GM18508 (cell line): ENCODE results near the gene ABCC2.
A peak's percentile ranks its signal among the peaks of the same experiment; 100 is the strongest.
"Not testable (repeated sequence)": the region's sequence is repeated elsewhere in the genome, so short reads cannot be mapped to it uniquely, and the experiment has no call there.

ENCODE experiments used
- ATAC-seq: cut with Tn5 transposase; IDR thresholded peaks from one replicate; pipeline ENCODE4 v1.9.1; 2021; ENCODE audit warnings: moderate number of reproducible peaks; ENCODE audit not compliant: insufficient read depth, unreplicated experiment

ABCC2 gene

DNA sequence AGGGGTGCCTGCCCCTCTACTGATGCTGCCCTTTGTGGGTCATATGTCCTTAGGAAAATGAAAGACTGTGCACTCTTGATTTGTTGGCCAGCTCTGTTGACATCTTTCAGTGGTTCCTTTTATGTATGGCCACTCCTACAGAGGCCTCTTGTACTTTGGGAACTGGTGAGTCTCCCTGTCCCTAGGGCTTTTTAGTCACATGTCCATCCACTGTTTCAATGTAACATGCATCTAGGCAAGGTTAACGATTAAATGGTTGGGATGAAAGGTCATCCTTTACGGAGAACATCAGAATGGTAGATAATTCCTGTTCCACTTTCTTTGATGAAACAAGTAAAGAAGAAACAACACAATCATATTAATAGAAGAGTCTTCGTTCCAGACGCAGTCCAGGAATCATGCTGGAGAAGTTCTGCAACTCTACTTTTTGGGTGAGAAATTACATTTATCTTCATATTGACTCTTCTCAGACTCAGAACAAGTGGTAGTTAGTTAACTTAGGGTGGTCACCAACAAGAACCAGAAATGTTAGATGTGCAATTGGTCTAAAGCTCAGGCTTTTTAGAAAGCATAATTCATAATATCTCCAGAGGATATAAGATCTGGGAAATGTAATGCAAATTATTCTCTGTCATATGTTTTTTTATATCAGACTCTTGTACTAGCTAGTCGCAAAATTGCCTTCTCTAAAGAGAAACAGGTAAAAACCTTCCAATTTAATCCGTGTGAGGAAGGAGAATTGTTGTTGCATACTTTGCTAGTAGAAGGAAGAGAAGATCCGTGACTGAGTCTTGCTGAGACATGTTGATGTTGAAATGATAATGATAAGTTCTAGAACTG lies at the start of gene ABCC2:
Gene ABCC2, plus strand, starts transcription at position 194 of the 840 bp plus-strand sequence. Its CDS starts 205 bp downstream, at position 399.
- ATAC-seq: no peak

DNA sequence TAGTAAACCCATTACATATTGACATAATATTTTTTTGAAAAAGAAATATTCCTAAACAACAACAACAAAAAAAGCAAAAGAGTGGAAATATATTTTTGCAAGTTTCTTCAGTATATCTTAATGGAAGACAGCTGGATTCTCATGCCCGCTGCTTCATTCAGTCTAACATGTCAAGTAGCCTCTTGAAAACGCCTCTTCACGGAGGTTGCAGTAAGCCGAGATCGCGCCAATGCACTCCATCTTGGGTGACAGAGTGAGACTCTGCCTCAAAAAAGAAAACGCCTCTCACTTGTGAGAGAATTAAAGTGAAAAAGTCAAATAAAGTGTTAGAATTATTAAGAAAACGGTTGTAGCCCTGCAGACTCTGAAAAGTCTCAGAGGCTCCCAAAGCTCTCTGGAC lies 49.1 kb upstream of the ABCC2 start:
- no peak for ATAC-seq

GRCh38 chr10:99734111-99734510 lies 48.3 kb upstream of the ABCC2 start:
- not testable (repeated sequence) for ATAC-seq

- no peak for ATAC-seq
These were observed 42.2 kb upstream of the ABCC2 start for GRCh38 chr10:99740260-99740659.

- ATAC-seq: no peak
These were observed 41.4 kb upstream of the ABCC2 start for GRCh38 chr10:99740933-99741559.

- no peak for ATAC-seq
These were observed 40.2 kb upstream of the ABCC2 start for GRCh38 chr10:99742254-99742653.

DNA sequence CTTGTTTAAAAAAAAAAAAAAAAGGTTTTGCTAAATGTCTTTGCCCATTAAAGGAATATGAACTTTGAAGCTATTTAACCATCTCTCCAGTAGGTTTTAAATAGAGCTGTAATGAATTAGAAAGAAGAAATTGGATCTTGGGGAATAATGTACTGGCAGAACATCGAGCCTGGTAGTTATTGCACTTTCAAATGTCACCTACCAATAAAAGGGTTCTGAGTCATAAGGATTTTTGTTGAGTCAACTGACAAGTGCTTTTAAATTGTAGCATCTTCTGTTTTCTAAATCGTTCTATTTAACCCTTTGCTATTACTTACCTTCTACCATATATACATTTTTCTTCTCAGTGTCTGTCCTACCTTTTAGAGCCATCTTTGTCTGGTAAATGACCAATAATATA lies 39.7 kb upstream of the ABCC2 start:
- ATAC-seq: no peak

DNA sequence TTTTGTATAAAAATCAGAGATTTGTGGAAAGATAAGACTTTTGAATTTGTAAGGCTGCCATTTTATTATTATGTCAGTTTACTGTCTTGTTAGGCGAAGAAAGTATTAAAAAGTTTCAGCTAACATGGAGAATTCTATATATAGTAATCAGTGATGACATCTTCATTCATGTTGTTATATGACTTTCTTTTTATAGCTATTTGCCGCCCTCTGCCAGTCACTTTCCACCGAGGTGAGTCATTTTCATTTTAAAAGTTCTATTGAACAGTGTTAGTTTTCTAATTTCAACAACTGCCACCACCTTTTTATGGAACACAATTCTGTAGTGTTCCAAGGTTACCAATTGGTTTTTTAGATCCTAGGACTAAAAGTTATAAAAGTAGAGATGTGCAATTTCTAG lies 38.6 kb upstream of the ABCC2 start:
- ATAC-seq: no peak

GRCh38 chr10:99746166-99746565 lies 36.3 kb upstream of the ABCC2 start:
- not testable (repeated sequence) for ATAC-seq

GRCh38 chr10:99748823-99749451 lies 33.5 kb upstream of the ABCC2 start:
- no peak for ATAC-seq

- no peak for ATAC-seq
These were observed 31.8 kb upstream of the ABCC2 start for GRCh38 chr10:99750641-99751040.

- ATAC-seq: no peak
These were observed 27.8 kb upstream of the ABCC2 start for GRCh38 chr10:99754670-99755069.

DNA sequence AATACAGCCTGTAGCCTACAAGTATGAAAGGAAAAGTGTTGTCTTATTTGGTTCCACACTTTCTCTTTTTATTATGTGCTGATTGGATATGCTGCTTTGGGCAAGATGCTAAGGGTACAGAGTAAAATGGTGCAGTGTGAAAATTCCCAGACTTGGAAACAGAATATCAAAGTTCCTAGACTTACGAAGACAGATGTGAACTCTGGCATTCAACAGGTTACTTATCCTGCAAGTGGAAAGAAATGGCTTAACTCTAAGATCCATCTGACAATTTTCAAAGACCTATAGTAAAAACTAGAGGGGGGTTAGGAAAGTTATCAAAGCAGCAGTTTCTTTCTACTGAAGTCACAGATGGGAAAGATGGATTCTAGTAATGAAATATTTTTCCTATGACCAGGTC lies 26.3 kb upstream of the ABCC2 start:
- no peak for ATAC-seq

DNA sequence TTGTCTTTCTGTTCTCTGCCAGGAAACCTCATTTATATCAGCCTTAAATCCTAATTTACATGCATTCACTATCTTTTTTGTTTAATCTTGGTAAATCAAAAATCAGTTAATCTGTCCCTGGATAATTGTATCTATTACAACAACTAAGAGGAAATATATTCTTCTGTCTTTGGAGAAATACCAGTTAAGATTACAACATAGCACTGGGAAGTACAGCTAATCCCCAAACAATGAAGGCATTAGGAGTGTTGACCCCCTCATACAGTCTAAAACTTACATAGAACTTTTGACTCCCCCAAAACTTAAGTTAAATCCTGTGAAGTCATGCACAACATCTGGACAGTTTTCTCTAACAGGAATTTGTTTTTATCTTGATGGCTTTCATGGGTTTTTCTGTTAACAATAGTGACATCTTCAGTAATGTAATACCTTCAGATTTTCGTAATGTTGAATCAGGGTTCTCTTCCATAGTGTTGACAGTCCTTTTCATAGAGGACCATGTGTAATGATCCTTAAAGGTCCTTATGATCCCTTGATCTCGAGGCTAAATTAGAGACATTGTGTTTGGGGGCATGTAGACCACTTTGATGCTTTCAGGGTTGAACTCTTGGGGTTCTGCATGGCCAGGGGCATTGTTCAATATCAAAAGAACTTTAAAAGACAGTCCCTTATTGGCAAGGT lies 24.1 kb upstream of the ABCC2 start:
- no peak for ATAC-seq

- ATAC-seq: no peak
These were observed 22.1 kb upstream of the ABCC2 start for GRCh38 chr10:99760321-99760720.

DNA sequence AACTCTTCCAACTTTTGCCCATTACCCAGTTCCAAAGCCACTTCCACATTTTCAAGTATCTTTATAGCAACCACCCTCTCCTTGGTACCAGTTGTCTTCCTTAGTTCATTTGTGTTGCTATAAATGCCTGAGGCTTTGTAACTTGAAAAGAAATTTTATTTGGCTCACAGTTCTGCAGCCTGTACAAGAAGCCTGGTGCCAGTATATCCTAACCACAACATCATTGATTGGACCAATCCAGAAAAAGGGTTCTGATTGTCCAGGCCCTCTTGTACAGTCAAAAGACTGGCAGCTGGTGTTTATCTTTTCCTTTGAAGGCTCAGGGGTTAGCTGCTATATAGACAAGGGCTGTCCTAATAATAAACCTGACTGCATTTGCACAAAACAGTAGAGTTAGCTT lies 21.1 kb upstream of the ABCC2 start:
- no peak for ATAC-seq

- no peak for ATAC-seq
These were observed 16.7 kb upstream of the ABCC2 start for GRCh38 chr10:99765672-99766301.

DNA sequence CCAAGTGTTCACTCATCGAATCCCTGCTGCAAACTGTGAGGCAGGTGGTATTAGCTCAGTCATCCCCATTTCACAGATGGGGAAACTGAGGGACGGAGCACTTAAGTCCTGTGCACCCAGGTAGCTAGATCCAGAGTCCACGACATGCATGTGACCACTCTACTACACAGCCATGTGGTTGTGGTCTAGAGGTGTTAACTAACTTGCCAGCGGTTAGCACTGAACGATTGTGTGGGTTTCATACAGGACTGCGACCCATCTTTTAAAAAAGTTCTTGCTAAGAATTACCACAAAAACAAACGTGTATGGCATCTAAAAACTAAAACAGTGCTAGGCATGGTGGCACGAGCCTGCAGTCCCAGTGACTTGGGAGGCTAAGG lies 16.1 kb upstream of the ABCC2 start:
- ATAC-seq: peak; percentile 61

- no peak for ATAC-seq
These were observed 14.5 kb upstream of the ABCC2 start for GRCh38 chr10:99767901-99768300.

DNA sequence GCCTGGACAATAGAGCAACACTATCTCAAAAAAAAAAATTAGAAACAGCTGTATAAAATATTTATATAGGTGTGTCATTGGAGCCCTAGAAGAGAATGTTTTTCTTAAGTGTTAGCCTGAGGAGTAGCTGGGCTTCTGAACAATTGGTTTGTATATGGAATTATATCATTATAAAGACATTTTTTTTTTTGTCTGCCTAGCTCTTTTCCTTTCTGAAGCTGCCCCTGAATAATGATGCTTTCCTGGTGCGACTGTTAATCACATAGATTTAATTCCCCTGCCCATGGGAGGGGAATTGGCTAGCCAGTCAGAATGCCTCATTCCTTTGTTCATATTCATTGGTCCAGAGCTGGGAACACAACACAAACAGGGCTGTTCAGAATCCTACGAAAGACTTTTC lies 13.9 kb upstream of the ABCC2 start:
- ATAC-seq: no peak
